ENCODE data around the gene DELE1.

The DELE1 gene

GRCh38 chr5:141928051-141928450, 4.4 kb downstream of the DELE1 start:
- DNase-seq, result no peak

DNA sequence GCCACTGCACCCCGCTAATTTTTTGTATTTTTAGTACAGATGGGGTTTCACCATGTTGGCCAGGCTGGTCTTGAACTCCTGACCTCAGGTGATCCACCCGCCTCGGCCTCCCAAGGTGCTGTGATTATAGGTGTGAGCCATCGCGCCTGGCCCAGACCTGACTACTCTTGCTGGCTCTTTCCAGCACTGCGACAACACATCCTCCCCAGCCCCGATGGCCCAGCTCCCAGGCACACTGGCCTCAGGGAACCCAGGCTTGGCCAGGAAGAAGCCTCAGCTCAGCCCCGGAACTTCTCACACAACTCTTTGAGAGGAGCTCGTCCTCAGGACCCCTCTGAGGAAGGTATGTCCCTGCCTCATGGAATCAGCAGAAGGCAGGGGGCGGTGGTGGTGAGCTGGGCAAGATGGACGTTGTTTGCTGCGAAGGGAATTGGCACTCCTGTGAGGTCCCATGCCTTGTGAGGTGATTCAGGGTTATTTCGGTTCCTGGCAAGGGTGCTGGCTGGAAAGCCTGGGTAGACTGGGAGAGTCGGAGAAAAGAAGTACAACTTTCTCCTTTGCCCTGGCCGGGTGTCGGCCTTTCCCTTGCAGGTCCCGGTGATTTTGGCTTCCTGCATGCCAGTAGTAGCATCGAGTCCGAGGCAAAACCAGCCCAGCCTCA, 5.9 kb downstream of the DELE1 start:
- DNase-seq, result no peak

GRCh38 chr5:141931694-141932093, 8.0 kb downstream of the DELE1 start:
- no peak for DNase-seq

DNA sequence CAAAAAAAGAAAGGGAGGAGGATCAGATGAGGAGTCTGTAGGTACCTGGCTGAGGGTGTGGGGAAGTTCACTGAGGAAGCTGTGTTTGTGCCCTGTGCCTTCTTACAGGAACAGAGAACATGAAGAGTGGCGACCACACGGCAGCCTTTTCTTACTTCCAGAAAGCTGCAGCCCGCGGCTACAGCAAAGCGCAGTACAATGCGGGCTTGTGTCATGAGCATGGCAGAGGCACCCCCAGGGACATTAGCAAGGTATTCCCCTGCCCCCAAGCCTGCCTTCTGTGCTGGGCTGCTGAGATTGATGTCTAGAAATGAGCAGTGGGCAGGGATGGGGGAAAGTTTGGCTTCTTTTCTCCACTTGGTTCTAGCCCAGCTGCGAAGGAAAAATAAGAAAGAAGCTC, 9.5 kb downstream of the DELE1 start:
- no peak for DNase-seq

- peak; percentile 82 for DNase-seq
Measured at GRCh38 chr5:141934099-141934844, 10.6 kb downstream of the DELE1 start.

- DNase-seq, result peak; percentile 51
Measured at GRCh38 chr5:141935538-141935937, 11.9 kb downstream of the DELE1 start.

DNA sequence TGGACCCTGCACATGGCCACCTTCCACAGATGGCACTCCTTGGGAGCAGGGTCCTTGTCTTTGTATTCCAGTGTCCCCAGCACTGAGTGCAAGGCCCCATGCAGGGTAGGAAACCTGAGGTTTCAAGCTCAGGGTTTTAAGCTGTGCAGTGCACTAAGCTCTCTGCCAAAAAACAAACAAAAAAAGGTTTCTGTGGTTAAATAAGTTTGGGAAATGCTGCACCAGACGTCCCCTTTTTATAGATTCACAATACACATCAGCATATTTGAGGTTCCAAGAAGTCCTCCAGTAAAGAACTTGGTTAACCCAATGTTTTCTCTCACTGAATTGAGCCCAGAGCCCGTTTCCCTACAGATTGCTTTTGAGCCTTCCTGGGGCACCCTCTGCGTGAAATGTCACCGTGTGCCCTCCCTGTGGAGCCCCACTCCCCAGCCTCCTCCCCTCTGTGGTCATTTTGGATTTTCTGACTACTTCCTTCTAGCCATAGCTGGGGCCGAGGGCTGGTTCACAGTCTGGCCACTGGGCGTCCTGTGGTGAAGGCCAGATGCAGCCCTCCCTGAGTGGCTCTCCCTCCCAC, 17.1 kb downstream of the DELE1 start:
- DNase-seq, result no peak

GRCh38 chr5:141941307-141941706, 17.6 kb downstream of the DELE1 start:
- no peak for DNase-seq

DNA sequence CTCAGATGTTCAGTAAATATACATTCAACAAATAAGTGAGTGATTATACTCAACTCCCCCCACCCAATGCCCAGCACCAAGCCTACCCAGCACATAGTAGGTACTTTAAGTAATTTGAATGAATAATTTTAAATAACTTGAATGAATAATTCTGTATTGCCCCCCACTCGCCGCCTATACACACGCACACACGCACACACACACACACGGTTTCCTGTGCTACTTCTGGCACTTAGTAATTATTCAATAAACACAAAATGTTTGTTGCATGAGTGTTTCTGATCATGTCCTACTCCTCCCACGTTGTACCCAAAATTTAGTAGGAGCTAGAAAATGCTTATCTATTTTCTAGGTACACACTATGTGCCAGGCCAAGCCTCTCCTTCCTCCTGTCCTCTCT, 18.1 kb downstream of the DELE1 start:
- no peak for DNase-seq

GRCh38 chr5:141942185-141942857, 18.6 kb downstream of the DELE1 start:
- DNase-seq, result no peak

DNA sequence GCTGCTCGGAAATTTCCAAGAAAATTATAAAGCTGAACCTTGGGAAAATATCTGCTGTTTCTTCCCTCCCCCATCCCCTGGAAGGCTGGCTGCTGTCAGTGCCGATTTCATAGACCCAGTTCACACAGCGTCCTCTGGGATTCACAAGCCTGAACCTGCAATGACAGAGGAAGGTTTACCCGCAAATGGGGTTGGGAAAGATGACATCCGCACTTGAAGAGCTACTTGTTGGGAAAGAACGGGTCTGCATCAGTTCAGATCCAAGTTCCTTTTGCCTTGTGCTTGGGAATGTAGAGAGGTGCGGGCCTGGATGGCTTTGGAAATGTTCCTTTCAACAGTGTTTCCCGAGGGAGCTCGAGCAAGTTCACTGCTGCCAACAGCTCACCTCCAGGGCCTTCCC, 20.4 kb downstream of the DELE1 start:
- no peak for DNase-seq

- no peak for DNase-seq
Measured at GRCh38 chr5:141945511-141946051, 21.9 kb downstream of the DELE1 start.

DNA sequence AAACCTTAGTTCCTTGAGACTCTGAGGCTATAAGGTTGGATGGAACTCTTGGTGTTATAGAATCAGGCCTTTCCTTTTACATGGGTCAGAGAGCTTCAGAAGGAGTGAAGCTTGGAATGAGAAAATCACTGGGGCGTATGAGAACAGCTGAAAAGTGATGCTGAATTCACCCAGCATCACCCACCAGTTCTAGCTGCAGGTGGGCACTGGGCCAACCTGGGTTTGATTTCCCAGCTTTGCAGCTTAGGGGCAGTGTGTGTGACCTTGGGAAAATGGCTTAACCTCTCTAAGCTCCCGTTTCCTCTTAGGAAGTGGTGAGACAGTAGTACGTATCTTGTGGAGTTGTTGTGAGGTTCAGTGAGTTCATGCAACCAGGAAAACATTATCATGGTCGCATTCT, 23.6 kb downstream of the DELE1 start:
- no peak for DNase-seq

DNA sequence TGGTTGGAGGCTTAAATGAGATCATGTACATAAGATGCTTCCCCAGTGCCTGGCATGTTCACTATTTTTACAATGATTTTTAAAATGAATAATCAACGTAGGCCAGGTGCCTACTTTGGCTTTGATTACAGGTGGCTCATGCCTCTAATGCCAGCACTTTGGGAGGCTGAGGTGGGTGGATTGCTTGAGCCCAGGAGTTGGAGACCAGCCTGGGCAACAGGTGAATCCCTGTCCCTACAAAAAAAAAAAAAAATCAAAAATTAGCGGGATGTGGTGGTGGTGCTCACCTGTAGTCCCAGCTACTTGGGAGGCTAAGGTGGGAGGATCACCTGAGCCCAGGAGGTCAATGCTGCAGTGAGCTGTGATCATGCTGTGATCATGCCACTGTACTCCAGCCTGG, 25.1 kb downstream of the DELE1 start:
- DNase-seq, result no peak

GRCh38 chr5:141949511-141949910, 25.8 kb downstream of the DELE1 start:
- DNase-seq, result no peak

DNA sequence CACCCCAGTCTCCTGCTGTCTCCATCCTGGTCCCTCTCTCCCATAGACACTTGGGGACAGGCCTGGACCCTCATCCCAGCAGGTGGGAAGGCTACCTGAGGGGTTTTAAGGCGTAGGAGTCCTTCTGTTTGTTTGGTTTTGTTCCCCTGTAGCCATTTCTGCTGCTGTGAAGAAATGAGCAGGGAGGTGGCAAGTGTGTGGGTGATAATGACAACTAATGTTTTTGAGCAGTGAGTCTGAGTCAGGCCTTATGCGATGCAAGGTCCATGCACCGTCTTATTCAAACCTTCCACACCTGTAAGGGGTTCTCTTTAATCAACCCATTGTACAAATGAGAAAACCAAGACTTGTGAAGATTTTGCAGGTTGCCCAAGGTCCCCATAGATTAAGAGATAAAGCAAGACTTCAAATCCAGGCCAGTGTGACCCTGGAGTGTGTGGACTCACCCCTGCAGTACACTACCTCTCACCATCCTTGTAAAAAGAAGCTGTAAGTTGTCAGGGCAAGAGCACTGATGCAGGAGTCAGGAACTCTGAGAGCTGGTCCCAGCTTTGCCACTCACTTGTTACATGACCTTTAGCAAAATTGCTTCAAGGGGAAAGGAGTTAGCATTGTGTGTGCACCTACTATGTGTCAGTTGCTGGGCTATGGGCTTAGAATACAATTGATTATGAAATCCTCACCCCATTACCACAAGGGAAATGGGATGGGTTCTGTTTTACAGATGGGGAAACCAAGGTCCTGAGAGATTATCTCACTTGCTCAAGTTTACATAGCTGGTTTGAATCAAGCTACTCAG, 26.7 kb downstream of the DELE1 start:
- DNase-seq, result no peak

DNA sequence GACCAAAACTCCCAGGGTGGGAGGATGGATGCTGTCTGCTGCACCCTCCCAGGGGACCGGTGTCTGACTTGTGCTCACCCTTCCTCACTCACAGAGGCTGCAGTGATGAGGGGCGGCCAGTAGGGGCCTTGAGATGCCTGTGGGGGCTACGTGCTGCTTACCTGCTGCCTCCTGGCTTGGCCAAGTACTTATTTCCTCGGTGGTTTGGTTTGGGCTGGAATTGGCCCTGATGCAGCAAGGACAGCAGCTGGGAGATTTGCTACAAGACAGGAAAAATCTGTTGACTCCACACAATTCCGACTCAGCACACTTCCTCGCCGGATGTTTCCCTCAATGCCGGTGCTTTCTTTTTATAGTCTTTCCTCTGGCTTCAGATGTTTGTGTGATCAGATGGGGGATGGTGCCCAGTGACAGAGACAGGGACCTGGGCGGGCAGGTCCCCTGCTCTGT, 27.7 kb downstream of the DELE1 start:
- no peak for DNase-seq

GRCh38 chr5:141952020-141952419, 28.3 kb downstream of the DELE1 start:
- DNase-seq, result no peak

DNA sequence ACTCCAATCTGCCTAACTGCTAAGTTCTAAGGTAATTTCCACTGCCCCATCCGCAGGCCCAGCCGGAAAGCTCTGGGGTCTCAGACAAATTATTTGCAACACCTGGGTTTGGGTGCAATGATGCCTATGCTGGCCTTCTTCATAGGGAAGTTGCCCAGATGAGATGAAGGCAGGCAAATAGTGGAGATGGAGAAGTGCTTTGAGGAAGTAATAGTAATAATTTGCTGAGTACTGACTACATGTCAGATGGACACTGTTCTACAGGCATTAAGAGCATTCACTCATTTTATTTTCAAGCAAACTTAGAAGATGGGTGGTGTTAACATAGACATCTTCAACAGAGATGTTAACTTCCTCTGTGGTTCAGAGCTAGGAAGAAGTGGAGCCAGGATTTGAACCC, 30.5 kb downstream of the DELE1 start:
- DNase-seq, result no peak

DNA sequence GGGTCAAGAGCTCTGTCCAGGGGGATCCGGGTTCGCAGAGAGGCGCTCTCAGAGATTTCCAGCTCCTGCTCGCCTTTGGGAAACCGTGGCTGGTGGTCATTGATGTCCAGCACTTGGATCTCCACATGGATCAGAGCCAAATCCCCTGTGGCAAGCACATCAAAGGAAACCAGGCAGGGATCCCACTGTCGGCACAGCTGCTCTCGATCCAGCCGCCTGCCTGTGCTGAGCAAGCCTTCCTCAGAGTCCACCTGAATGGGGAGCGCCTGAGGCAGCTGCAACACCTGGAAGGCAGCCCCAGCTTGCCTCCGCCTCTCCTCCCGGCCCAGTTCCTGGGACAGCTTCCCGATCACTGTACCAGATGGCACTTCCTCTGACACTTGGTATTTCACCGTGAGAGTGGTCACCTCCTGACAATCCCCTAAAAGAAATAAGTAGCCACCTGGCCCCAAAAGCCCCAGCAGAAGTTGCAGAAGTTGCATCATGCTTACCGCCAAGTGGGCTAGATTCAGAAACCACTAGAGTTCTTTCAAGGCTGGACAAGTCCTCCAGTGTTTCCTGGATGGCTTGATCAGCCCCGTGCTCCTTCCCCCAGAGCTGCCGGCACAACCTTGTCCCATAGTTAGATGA, 33.8 kb downstream of the DELE1 start:
- no peak for DNase-seq

- no peak for DNase-seq
Measured at GRCh38 chr5:141958113-141958512, 34.4 kb downstream of the DELE1 start, which contains the start of gene PCDH12. PCDH12 (minus strand) TSS chr5:141958202; CDS start chr5:141957851, 351 bp downstream.

All from NCI-H1105 (cell line).